Adrenal gland (tissue), 12 donors: Measurements from ENCODE around the gene GUCA1A. TPM values are rescaled to one million over a fixed set of nuclear protein-coding genes. Genes with fewer than 3 reads are reported as not detected.

Experiments
- DNase-seq, 7 donors: peaks; one replicate each; pipeline ENCODE4 v3.0.0-alpha.2; 2019 to 2020
- H3K27ac ChIP-seq, 5 donors: fragments of 200-600 bp; sonication (generic) in 4 of 5; 1 replicate in 3 of 5; 2 replicates in 2 of 5; pipeline versions ENCODE4 v1.5.1 to v1.8.0; 2016 to 2020; ENCODE audit warnings: mild to moderate bottlenecking in 1 of 5
- H3K27me3 ChIP-seq: fragments of 200-600 bp; 2 replicates; pipeline ENCODE4 v1.8.0; 2021
- H3K36me3 ChIP-seq, 2 donors: fragments of 200-600 bp; replicated peaks in 1 of 2; 1 replicate in 1 of 2; 2 replicates in 1 of 2; pipeline versions ENCODE4 v1.5.1 to v1.8.0; 2018 to 2022
- H3K4me1 ChIP-seq, 2 donors: fragments of 200-600 bp; replicated peaks in 1 of 2; 1 replicate in 1 of 2; 2 replicates in 1 of 2; pipeline versions ENCODE4 v1.5.1 to v1.8.0; 2018 to 2021
- H3K4me3 ChIP-seq, 4 donors: fragments of 200-600 bp; sonication (generic) in 3 of 4; one replicate each; pipeline ENCODE4 v1.5.1; 2016 to 2018
- H3K9me3 ChIP-seq, 3 donors: fragments of 200-600 bp; sonication (generic) in 1 of 3; replicated peaks in 1 of 3; 1 replicate in 2 of 3; 2 replicates in 1 of 3; pipeline versions ENCODE4 v1.5.1 to v1.8.0; 2016 to 2021
- POLR2A ChIP-seq, 2 donors: fragments of 450-650 bp; IDR thresholded peaks; one replicate each; pipeline ENCODE4 v1.6.1; 2017; ENCODE audit warnings: antibody characterized with exemption in 2 of 2, mild to moderate bottlenecking in 2 of 2, moderate library complexity in 1 of 2
- WGBS, 4 donors: extraction: QIAGEN DNeasy Blood & Tissue Kit in 2 of 4; methylation state at CpG; one replicate each; pipeline versions ENCODE4 v1.1.5 to v1.1.7; 2013 to 2017; 5-methylcytosine and 5-hydroxymethylcytosine counted together
- intact Hi-C, 2 donors: fragments of 100-400 bp; cut with DNase I; formaldehyde crosslinking; loops; one replicate each; pipeline versions ENCODE4 v1.14.1 to v1.15.0; 2022 to 2023
- polyA plus RNA-seq, 3 donors: library from polyadenylated mRNA; stranded (reverse); fragments of 200-250 nt in 2 of 3; fragments of 350-450 nt in 1 of 3; fragmentation: Illumina TruSeq in 1 of 3; extraction: RNeasy Lipid Tissue Mini Kit (QIAGEN cat#74804) in 1 of 3; gene quantifications; one replicate each; pipeline ENCODE4 v1.2.3, GENCODE V29; 2013 to 2014
- total RNA-seq, 9 donors: library from RNA; depleted of rRNA in 4 of 9; stranded (reverse); fragments of >200 nt in 4 of 9; fragments of 120-200 nt in 1 of 9; fragmentation: NEBNext Ultra II Directional in 1 of 9; extraction: Animal tissue kit (Norgen Biotek cat#: 25700) in 1 of 9; gene quantifications; one replicate each; pipeline versions ENCODE4 v1.1.0 to v1.2.4, GENCODE V29; 2013 to 2023
- TF ChIP-seq, protein P1 (sequence below), 6 experiments: fragments of 450-650 bp in 4 of 6; fragments of 200-600 bp in 2 of 6; sonication (generic) in 1 of 6; IDR thresholded peaks; 1 replicate in 5 of 6; 2 replicates in 1 of 6; pipeline versions ENCODE4 v1.5.1 to v1.8.0; 2016 to 2021; ENCODE audit warnings: antibody characterized with exemption in 6 of 6, mild to moderate bottlenecking in 2 of 6, moderate library complexity in 1 of 6
- donor health status: healthy with polysubstance abuse.
- donor health status: Bipolar disorder and iron deficiency.
- donor health status: DM: yes; HTN: yes; CAD: no.
- donor health status: DM: no; HTN: no; CAD: no.
- donor health status: DM: no; HTN: no; CAD: no.
- donor health status: DM: yes; HTN: yes; CAD: no.

The GUCA1A gene
- total and polyA plus RNA-seq, 12 donors: 0.17 TPM; not detected in 11

DNA sequence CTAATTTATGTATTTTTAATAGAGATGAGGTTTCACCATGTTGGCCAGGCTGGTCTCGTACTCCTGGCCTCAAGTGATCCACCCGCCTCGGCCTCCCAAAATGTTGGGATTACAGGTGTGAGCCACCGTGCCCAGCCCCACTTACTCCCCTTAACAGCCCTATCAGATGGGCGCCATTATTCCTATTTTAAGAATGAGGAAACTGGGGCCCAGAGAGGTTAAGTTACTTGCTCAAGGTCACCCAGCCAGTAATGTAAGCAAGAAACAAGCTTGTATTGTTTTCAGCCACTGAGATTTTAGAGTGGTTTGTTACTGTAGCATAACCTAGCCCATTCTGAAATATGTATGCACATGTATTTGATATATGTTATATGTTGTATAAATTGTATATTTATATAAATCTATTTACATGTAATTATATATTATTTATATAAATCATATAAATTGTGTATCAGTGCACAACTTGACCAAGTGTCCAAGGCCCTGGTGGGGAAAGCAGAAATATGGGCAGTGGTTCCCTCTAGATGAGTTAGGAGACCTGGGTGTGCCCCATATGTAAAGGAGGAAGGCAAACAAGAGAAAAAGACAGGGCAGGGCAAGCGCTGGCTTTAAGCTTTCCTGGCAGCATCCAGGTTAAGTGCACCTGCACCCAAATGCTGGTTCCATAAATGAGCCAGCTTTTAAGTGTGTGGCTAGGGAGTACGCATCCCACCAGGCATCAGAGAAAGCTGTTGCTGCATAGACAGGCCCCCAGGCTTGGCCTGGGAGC, 1.2 kb upstream of the GUCA1A start:
- TF ChIP-seq POLR2A (IDR thresholded peaks at IDR 0.05): no peak
- TF ChIP-seq, protein P1, sequence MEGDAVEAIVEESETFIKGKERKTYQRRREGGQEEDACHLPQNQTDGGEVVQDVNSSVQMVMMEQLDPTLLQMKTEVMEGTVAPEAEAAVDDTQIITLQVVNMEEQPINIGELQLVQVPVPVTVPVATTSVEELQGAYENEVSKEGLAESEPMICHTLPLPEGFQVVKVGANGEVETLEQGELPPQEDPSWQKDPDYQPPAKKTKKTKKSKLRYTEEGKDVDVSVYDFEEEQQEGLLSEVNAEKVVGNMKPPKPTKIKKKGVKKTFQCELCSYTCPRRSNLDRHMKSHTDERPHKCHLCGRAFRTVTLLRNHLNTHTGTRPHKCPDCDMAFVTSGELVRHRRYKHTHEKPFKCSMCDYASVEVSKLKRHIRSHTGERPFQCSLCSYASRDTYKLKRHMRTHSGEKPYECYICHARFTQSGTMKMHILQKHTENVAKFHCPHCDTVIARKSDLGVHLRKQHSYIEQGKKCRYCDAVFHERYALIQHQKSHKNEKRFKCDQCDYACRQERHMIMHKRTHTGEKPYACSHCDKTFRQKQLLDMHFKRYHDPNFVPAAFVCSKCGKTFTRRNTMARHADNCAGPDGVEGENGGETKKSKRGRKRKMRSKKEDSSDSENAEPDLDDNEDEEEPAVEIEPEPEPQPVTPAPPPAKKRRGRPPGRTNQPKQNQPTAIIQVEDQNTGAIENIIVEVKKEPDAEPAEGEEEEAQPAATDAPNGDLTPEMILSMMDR (IDR thresholded peaks at IDR 0.05): no peak
- Histone ChIP-seq H3K4me3 (no peak overlapping the region), H3K27ac (no peak overlapping the region), H3K9me3 (no peaks in the 10 kb centered on the region), H3K36me3 (no peaks in the 10 kb centered on the region), H3K27me3 (no peaks in the 10 kb centered on the region), H3K4me1 (no peaks in the 10 kb centered on the region)
- intact Hi-C loops: no loop called here
- 82 to 89% (median 87%) methylated on average over 7 of the region's 7 CpGs for WGBS, 4 donors
- DNase-seq: no peak

DNA sequence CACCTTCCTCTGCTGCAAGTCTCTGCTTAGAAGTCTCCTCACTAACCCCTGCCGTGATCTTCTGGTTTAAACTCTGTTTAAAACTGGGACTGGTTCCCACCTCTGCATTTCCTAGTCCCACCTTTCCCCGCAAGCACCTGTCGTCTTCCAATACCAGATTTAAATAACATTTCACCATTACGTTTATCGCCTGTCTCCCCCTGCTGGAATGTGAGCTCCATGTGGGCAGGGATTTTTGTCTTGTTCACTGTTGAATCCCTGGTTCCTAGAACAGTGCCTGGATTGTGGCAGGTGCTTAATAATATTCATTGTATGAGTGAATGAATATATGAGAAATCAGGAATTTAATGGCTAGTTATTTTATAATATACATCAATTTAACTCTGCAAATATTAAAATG, 2.7 kb downstream of the GUCA1A start:
- Histone ChIP-seq H3K4me3 (no peak overlapping the region), H3K27ac (no peak overlapping the region), H3K9me3 (no peaks in the 10 kb centered on the region), H3K27me3 (no peaks in the 10 kb centered on the region), H3K4me1 (no peaks in the 10 kb centered on the region), H3K36me3 (no peaks in the 10 kb centered on the region)
- no peak for TF ChIP-seq POLR2A (IDR thresholded peaks at IDR 0.05)
- TF ChIP-seq, protein P1 (IDR thresholded peaks at IDR 0.05): no peak
- intact Hi-C loops: no loop called here
- no peak for DNase-seq
- 72 to 77% (median 75%) methylated on average over 5 of the region's 5 CpGs for WGBS, 4 donors

DNA sequence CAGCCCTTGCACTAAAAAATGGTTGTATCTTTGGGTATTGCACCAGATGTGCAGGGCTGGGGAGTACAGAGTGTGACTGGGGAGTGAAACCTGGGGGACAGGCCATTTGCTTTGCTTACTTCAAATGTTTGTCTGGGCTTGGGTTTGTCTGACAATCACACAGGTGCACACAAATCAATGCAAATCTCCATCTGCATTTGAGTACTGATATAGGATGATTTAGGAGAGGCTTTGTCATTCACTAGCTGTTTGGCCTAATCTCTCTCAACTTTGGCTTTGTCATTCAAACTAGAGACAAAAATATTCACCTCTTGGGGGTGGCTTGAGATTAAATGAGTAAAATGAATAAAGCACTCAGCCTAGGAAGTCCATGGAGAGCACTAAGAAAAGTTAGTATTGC, 3.8 kb downstream of the GUCA1A start:
- no peaks in the 10 kb centered on the region for H3K27me3 ChIP-seq
- intact Hi-C loops: no loop called here
- DNase-seq: no peak
- H3K27ac ChIP-seq: no peak overlapping the region
- H3K4me1 ChIP-seq: no peaks in the 10 kb centered on the region
- H3K4me3 ChIP-seq: no peak overlapping the region
- TF ChIP-seq POLR2A (IDR thresholded peaks at IDR 0.05): no peak
- TF ChIP-seq, protein P1 (IDR thresholded peaks at IDR 0.05): no peak
- no peaks in the 10 kb centered on the region for H3K36me3 ChIP-seq
- H3K9me3 ChIP-seq: no peaks in the 10 kb centered on the region

DNA sequence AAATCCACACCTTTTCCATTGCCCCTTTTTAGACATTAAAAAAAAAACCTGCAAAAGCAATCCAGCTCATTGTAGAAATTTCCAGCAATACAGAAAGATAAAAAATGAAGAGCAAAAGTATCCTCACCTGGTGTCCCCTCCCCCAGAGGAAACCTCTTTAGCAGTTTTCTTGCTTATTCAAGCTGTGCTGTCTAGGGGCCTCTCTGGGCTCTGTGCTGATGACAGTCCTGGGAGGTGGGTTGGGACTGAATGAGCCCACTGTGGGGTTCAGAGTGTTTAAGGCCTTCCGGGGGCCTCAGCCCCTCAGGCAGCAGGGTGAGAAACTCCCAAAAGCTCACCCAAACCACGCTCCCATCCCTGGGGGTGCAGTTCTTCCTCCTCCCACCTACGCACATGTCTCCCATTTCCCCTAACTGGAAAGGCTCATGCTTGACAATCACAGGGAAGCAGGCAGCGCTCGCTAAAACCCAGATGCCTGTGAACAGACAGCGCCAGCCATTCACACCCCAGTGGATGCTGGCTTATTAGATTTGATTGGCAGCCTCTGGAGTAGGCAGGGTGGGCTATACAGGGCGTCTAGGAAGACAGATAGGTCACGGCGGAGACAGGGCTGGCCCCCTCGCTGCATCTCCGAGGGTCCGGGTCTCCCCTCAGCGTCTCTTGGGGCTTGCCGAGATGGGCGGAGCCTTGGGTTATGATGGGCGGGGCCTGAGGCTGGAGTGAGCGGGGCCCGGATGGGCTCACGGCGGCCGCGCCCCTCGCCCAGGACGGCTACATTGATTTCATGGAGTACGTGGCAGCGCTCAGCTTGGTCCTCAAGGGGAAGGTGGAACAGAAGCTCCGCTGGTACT, 4.6 kb downstream of the GUCA1A start:
- Histone ChIP-seq H3K4me3 (no peak overlapping the region), H3K27me3 (no peaks in the 10 kb centered on the region), H3K27ac (no peak overlapping the region), H3K4me1 (no peaks in the 10 kb centered on the region), H3K36me3 (no peaks in the 10 kb centered on the region), H3K9me3 (no peaks in the 10 kb centered on the region)
- intact Hi-C loops: no loop called here
- TF ChIP-seq, protein P1 (IDR thresholded peaks at IDR 0.05): no peak
- TF ChIP-seq POLR2A (IDR thresholded peaks at IDR 0.05): no peak
- WGBS, 4 donors: 32 to 69% (median 36%) methylated on average over 7 to 27 of the region's 27 CpGs
- no peak for DNase-seq
